ENCODE results near the gene HAPLN3.

Gene HAPLN3

DNA sequence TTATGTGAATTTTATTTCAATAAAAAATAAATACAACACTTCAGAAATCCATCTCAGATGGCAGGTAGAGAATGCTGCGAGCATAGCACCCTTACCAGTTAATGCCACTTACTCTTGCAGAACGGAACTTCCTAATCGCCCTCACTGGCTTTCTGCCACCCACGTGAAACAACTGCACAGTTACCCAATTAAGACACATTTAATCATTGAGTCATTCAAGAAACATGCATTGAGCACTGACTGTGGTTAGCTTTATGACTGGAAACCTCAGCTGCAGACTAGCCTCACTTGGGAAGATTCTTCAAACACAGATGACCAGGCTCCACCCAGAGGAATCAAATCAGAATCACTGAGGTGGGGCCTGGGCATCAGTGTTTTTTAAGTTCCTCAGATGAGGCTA is 23.4 kb upstream of the HAPLN3 start:
- CTCF ChIA-PET = interaction anchor here (3.4 kb wide), 1 partner anchor 13 kb away, joined by 17 read pairs; no protein-coding TSS in a partner anchor
- Mint-ChIP-seq H3K9me3 (no peaks in the 10 kb centered on the region), H3K4me1 (peaks cover 17% of the 10 kb centered on the region), H3K36me3 (no peaks in the 10 kb centered on the region), H3K4me3 (no peak overlapping the region), H3K27ac (no peak overlapping the region), H3K27me3 (peaks cover 22% of the 10 kb centered on the region)
- no peak for DNase-seq

DNA sequence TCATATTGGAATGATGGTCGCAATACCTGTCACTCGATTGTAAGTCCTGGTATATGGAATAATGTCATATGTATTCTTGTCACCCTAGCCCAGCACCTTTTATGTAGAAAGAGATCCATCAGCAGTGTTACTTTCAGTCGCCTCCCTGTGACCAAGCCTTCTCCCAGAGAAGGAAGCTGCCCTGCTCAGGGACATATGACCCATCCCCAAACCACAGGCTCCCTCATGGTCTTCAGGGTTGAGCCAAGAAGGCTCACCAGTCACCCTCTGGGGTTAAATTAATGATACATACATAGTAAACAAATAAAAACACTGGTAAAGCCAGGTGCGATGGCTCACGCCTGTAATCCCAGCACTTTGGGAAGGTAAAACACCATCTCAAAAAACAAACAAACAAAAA is 22.4 kb upstream of the HAPLN3 start:
- CTCF ChIA-PET = interaction anchor here (0.6 to 0.7 kb wide), 2 partner anchors 13 to 86 kb away, joined by 3 to 4 read pairs; no protein-coding TSS in a partner anchor
- no peaks in the 10 kb centered on the region for H3K9me3 Mint-ChIP-seq
- peaks cover 22% of the 10 kb centered on the region for H3K4me1 Mint-ChIP-seq
- no peak overlapping the region for H3K27ac Mint-ChIP-seq
- no peak for DNase-seq
- H3K4me3 Mint-ChIP-seq = no peak overlapping the region
- peaks cover 19% of the 10 kb centered on the region for H3K27me3 Mint-ChIP-seq
- no peaks in the 10 kb centered on the region for H3K36me3 Mint-ChIP-seq

DNA sequence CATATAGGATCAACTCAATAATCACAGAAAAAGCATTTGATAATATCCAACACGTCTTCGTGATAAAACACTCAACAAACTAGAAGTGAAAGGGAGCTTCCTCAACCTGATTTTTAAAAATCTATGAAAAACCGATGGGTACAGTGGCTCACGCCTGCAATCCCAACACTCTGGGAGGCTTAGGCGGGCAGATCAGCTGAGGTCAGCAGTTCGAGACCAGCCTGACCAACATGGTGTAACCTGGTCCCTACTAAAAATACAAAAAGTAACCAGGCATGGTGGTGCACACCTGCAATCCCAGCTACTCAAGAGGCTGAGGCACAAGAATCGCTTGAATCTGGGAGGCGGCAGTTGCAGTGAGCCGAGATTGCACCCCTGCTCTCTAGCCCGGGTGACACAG is 20.0 kb upstream of the HAPLN3 start:
- CTCF ChIA-PET = interaction anchor here (1.0 to 2.4 kb wide), 2 partner anchors 10 to 100 kb away, joined by 4 to 6 read pairs; no protein-coding TSS in a partner anchor
- no peak overlapping the region for H3K27ac Mint-ChIP-seq

DNA sequence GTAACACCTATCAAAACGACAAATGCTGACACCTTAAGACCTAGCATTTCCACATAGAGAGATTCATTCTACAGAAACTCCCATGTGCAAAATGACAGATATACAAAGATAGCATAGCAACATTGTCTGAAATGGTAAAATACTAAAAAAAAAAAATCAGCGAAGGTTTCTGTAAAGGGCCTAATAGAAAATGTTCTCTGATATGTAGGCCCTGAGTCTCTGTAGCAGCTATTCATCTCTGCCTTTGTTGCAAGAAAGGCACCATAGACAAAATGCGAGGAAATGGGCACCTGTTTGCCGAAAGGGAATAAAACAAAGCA is 18.5 kb upstream of the HAPLN3 start:
- peaks cover 9% of the 10 kb centered on the region for H3K36me3 Mint-ChIP-seq
- H3K27ac Mint-ChIP-seq = peak overlapping the region; percentile 89
- no peaks in the 10 kb centered on the region for H3K9me3 Mint-ChIP-seq
- CTCF ChIA-PET = interaction anchor here (1.3 kb wide), 1 partner anchor 9 kb away, joined by 3 read pairs; no protein-coding TSS in a partner anchor
- peaks cover 4% of the 10 kb centered on the region for H3K27me3 Mint-ChIP-seq
- peak overlapping the region; percentile 88 for H3K4me3 Mint-ChIP-seq
- no peak for DNase-seq
- peaks cover 31% of the 10 kb centered on the region for H3K4me1 Mint-ChIP-seq

More for the DNA sequence above, 20.0 kb upstream of the HAPLN3 start:
- H3K36me3 Mint-ChIP-seq = peaks cover 1% of the 10 kb centered on the region
- peaks cover 13% of the 10 kb centered on the region for H3K27me3 Mint-ChIP-seq
- peaks cover 33% of the 10 kb centered on the region for H3K4me1 Mint-ChIP-seq
- no peak overlapping the region for H3K4me3 Mint-ChIP-seq
- no peak for DNase-seq
- H3K9me3 Mint-ChIP-seq = no peaks in the 10 kb centered on the region

DNA sequence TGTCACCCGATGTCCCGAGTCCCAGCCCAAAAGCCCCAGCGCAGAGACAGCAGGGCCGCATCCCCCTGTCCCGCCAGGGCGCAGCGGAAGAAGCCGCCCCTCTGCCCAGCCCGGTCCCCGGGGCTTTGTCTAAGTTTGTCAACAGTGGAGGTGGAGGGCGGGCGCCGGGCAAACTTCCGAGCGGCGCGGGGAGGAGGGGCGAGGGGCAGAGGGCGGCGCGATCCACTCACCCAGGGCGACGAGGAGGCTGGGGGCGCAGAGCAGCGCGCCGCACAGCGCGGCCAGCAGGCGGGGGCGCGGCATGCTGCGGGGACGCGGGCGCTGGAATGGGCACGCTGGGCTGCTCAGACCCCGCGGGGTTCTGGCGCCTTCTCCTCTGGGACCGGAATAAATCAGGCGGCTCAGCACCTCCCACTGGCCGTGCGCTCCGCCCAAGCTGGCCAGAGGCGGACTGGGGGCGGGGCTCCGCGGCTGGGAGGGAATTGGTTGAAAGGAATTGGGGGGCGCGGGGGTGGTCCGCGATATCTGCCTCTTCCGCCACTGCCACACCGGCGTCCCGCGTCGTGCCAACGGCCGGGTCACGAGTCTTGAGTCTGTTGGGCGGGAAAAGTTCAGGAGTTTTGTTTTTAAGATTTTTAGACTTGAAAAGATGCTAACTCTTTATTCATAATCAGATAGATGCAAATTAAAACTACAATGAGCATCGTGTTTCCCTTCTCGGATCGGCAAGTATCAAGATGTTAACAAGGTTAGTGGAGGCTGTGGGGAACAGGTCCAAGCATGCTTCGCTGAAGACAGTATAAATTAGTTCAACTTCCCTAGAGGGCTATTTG is 17.9 kb upstream of the HAPLN3 start, which contains the start of gene MFGE8:
TSS of gene MFGE8 (minus strand) at position 363 of the 833 bp plus-strand sequence. CDS start at position 303, 60 bp downstream.
- DNase-seq = peak; percentile 88
- Mint-ChIP-seq H3K27ac (peak within 1 kb of the TSS; percentile 89), H3K4me1 (peaks cover 31% of the 10 kb centered on the region), H3K9me3 (no peaks in the 10 kb centered on the region), H3K36me3 (peaks cover 10% of the 10 kb centered on the region), H3K4me3 (peak within 1 kb of the TSS; percentile 88), H3K27me3 (peaks cover 4% of the 10 kb centered on the region)
- CTCF ChIA-PET = interaction anchor here (1.2 to 1.3 kb wide), 2 partner anchors 9 to 10 kb away, joined by 3 read pairs; no protein-coding TSS in a partner anchor

DNA sequence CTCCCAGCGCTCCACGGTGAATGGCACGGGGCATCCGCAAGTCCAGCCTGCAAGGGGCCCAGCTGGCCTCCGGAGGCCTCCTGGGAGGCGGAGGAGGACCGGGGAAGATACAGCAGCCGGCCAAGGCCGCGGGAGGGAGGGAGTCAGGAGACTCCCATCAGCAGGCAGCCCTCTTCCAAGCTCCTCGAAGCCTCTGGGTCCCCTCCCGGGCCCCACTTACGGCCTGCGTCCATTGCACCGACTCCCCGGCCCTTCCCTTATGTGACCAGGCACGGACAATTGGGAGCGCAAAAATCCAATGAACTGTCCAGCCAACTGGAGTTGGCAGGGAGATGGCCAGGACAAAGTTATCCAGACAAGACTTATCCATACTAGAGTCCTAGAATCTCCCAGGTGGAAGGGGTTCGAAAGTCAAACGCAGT is 17.2 kb upstream of the HAPLN3 start:
- peaks cover 14% of the 10 kb centered on the region for H3K36me3 Mint-ChIP-seq
- peaks cover 4% of the 10 kb centered on the region for H3K27me3 Mint-ChIP-seq
- H3K9me3 Mint-ChIP-seq = no peaks in the 10 kb centered on the region
- peak overlapping the region; percentile 88 for H3K4me3 Mint-ChIP-seq
- peak overlapping the region; percentile 89 for H3K27ac Mint-ChIP-seq
- H3K4me1 Mint-ChIP-seq = peaks cover 35% of the 10 kb centered on the region
- CTCF ChIA-PET = interaction anchor here (1.2 kb wide), 1 partner anchor 9 kb away, joined by 3 read pairs; no protein-coding TSS in a partner anchor
- no peak for DNase-seq

DNA sequence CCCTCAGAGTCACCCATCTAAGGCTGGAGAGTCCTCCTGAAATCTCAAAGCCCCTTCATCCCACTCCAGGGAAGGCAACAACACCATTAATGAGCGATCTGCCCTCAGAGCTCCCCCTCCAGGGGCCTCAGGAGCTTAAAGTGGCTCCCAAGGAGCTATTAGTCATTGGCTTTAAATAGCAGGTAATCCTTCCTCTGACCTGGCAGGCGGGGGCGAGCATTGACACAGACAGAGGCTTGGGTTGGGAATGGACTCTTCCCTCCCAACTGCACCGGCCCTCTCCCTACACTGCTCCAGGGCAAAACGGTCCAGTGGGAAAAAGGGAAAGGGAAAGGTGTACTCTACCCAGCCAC is 16.4 kb upstream of the HAPLN3 start:
- Mint-ChIP-seq H3K9me3 (no peaks in the 10 kb centered on the region), H3K4me1 (peaks cover 35% of the 10 kb centered on the region), H3K27ac (no peak overlapping the region), H3K27me3 (peaks cover 4% of the 10 kb centered on the region), H3K36me3 (peaks cover 20% of the 10 kb centered on the region), H3K4me3 (peak overlapping the region; percentile 88)
- CTCF ChIA-PET = interaction anchor here (0.7 to 1.7 kb wide), 3 partner anchors 8 to 266 kb away, joined by 3 read pairs; no protein-coding TSS in a partner anchor
- DNase-seq = no peak

DNA sequence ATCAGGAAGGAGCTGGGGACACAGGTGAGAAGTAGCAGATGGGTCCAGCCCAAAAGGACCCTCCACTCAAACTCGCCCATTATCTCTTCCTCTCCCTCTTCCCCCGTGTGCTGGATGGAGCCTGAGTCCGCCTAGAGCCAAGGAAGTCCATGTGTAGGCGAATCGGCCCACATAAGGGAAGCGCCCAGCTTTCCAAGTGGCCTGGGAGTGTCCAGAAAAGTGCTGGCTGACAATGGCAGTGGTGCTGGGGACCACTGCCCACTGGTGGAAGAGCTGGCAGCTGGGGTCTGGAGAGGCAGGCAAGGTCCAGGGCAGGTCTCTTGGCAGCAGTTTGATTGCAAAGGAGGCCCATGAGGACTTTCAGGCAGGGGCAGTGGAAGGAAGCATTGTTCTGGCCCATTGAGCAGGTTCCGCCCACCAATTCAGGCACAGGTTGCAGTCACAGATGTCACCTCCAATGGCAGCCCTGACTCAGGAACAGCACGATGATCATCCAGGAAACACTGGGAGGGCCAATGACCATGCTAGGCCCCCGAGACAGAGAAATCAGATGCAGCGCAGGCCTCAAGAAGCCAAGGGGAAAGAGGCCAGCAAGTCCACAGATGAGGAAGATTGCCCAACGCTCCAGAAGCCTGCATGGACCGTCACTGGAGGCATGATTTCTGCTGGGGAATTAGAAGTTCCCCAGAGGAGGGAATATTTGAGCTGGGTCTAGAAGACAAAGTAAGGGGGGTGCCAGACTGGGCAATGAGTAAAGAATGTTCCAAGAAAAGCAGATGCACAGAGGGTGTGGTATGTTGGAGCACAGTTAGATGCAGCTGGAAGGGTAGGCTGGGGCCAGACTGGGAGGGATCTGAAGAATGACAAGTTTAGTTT is 14.8 kb upstream of the HAPLN3 start:
- Mint-ChIP-seq H3K9me3 (no peaks in the 10 kb centered on the region), H3K4me1 (peaks cover 45% of the 10 kb centered on the region), H3K4me3 (no peak overlapping the region), H3K36me3 (peaks cover 28% of the 10 kb centered on the region), H3K27ac (peak overlapping the region; percentile 29), H3K27me3 (peaks cover 4% of the 10 kb centered on the region)
- CTCF ChIA-PET = interaction anchor here (1.7 kb wide), 1 partner anchor 93 kb away, joined by 3 read pairs; no protein-coding TSS in a partner anchor
- no peak for DNase-seq

DNA sequence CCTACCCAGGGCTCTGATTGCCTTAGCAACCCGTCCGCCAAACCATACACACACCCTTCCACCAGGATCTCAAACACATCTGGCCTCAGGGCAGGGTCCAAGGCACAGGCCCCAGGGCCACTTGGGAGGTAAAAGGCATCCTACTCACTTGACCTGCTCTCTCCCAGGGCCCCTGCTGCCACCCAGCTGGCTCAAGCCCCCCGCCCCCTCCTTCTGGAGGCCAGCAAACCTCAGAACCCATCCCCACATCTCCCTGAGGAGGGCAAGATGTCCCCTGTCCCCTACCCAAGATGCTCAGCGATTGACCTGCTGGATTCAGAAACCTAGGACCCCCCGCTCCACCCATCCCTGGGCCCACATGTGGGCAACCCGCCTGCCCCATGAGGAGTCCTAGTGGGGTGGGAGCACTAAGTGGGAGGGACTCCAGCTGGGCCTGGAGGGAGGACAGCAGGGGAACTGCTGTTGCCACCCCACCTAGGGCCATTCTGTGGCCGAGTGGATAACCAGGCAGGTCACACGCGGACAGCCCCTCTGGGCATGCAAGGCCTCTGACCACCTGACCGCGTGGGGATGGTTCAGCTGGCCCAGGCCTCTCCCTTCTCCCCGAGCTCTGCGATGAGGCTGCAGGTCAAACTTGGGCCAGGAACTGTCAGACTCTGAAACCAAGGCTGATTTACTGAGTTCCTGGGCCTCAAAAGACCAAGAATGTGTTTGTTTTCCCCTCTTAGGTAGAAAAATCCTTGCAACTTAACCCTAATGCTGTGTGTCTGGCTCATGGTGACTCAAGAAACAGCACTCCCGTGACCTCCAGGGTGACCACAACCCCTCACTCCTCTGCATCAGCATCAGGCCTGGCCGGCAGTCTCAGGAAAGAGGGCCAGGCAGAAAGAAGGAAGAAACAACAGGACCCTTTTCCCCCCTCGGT is 13.6 kb upstream of the HAPLN3 start:
- Mint-ChIP-seq H3K36me3 (peaks cover 32% of the 10 kb centered on the region), H3K4me1 (peaks cover 55% of the 10 kb centered on the region), H3K27me3 (peaks cover 4% of the 10 kb centered on the region), H3K27ac (peak overlapping the region; percentile 29), H3K9me3 (no peaks in the 10 kb centered on the region), H3K4me3 (no peak overlapping the region)
- no peak for DNase-seq
- CTCF ChIA-PET = no interaction called here

DNA sequence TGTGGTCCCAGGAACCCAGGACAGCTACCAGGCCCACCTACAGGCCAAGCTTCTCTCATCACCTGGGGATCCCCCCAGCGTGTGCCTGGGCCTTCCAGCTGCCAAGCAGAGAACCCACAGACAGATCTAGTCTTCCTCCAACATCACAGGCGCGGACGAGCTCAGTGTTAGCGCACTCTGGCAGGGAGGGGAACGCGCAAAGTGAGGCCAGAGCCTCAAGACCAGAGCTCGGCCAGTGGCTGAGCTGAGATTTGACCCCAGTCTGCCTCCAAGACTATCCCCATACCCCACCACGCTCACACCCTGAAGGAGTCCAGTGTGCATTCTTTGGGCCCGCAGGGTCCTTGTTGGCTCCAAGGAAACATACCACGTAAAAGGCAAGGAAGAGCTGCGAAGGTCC is 12.8 kb upstream of the HAPLN3 start:
- Mint-ChIP-seq H3K4me3 (no peak overlapping the region), H3K27ac (no peak overlapping the region), H3K36me3 (peaks cover 35% of the 10 kb centered on the region), H3K9me3 (no peaks in the 10 kb centered on the region), H3K4me1 (peaks cover 57% of the 10 kb centered on the region), H3K27me3 (peaks cover 4% of the 10 kb centered on the region)
- DNase-seq = no peak
- CTCF ChIA-PET = interaction anchor here (1.1 kb wide), 1 partner anchor 263 kb away, joined by 4 read pairs; no protein-coding TSS in a partner anchor

DNA sequence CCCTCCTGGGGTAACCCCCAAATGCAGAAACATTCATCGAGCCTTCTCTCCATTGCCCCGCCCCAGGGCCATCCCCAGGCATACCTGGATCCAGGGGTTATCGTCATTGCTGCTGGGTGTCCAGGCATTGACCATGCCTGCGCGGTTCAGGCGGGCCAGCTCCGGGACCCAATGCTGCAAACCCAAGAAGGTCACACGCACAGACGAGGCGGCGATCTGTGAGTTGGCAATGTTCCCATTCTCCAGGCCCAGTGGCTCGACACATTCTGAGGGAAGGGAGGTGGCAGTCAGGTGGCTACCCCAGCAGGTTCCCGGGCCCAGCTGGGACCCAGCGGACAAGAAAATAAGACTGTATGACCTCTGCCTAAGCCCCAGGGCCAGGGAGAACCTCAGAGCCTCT is 11.8 kb upstream of the HAPLN3 start:
- H3K4me1 Mint-ChIP-seq = peaks cover 62% of the 10 kb centered on the region
- H3K4me3 Mint-ChIP-seq = no peak overlapping the region
- H3K36me3 Mint-ChIP-seq = peaks cover 37% of the 10 kb centered on the region
- H3K9me3 Mint-ChIP-seq = no peaks in the 10 kb centered on the region
- no peak for DNase-seq
- peaks cover under 1% of the 10 kb centered on the region for H3K27me3 Mint-ChIP-seq
- H3K27ac Mint-ChIP-seq = no peak overlapping the region
- CTCF ChIA-PET = interaction anchor here (1.1 kb wide), 1 partner anchor 264 kb away, joined by 4 read pairs; no protein-coding TSS in a partner anchor

DNA sequence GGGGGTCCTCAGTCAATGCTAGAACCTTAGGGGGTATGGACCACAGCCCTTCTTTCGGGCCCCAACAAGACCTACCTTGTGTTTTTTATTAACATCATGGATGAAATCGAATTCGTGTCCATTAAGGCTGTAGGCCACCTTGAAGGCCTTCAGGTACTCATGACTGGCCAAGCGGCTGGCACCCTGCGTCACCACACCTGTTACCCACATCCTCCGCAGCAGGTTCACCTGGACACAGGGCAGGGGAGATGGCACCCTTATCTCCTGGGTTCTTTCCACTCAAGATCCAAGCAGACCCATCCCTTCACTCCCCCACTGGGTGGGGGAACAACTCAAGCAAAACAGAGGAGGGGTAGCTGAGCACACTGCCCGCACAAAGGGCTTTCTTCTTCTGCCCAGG is 11.2 kb upstream of the HAPLN3 start:
- peaks cover 37% of the 10 kb centered on the region for H3K36me3 Mint-ChIP-seq
- DNase-seq = no peak
- H3K27me3 Mint-ChIP-seq = no peaks in the 10 kb centered on the region
- no peak overlapping the region for H3K27ac Mint-ChIP-seq
- peaks cover 56% of the 10 kb centered on the region for H3K4me1 Mint-ChIP-seq
- H3K9me3 Mint-ChIP-seq = no peaks in the 10 kb centered on the region
- CTCF ChIA-PET = interaction anchor here (2.2 to 4.2 kb wide), 3 partner anchors 14 to 271 kb away, joined by 17 to 66 read pairs (median 20); no protein-coding TSS in a partner anchor
- H3K4me3 Mint-ChIP-seq = no peak overlapping the region

DNA sequence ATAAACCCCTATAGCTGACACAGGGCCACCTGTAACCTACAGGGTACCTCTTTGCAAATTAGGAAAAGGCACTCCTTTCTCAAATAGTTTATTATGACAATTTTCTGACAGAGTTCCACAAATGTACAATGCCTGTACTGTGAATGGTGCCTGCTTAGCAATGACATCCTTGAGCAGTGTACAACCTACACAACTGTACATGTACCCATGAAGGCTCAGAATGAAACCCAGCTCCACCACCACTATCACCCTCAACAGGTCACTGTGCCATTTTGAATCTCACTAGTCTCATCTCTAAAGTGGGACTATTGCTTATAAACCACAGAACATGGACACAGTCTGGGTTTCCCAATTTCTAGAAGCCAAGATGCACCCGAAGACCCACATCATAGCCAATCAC is 10.8 kb upstream of the HAPLN3 start:
- no peak for DNase-seq
- Mint-ChIP-seq H3K27me3 (no peaks in the 10 kb centered on the region), H3K4me3 (no peak overlapping the region), H3K4me1 (peaks cover 53% of the 10 kb centered on the region), H3K27ac (peak overlapping the region; percentile 70), H3K9me3 (no peaks in the 10 kb centered on the region), H3K36me3 (peaks cover 37% of the 10 kb centered on the region)
- CTCF ChIA-PET = interaction anchor here (0.8 to 4.2 kb wide), 8 partner anchors 10 to 272 kb away, joined by 3 to 66 read pairs (median 12); partner anchors contain the start of gene HAPLN3

Data from activated naive CD4-positive, alpha-beta T cell treated with anti-CD3 and anti-CD28 coated beads, Interleukin-2, amount 10 ng/mL, durations not matched to agents 7 days and 5 days (primary cell).